ENCODE measurements around the gene ELMO1. TPM values are rescaled to one million over a fixed set of nuclear protein-coding genes. Genes with fewer than 3 reads are reported as not detected.
A peak's percentile ranks its signal among the peaks of the same experiment; 100 is the strongest.

The ELMO1 gene
- total and polyA plus RNA-seq, 2 of the 13 experiments (the other 11 are each of a cell fraction or from before 2014, with no cell fraction given) = 0.11 to 0.17 TPM

DNA sequence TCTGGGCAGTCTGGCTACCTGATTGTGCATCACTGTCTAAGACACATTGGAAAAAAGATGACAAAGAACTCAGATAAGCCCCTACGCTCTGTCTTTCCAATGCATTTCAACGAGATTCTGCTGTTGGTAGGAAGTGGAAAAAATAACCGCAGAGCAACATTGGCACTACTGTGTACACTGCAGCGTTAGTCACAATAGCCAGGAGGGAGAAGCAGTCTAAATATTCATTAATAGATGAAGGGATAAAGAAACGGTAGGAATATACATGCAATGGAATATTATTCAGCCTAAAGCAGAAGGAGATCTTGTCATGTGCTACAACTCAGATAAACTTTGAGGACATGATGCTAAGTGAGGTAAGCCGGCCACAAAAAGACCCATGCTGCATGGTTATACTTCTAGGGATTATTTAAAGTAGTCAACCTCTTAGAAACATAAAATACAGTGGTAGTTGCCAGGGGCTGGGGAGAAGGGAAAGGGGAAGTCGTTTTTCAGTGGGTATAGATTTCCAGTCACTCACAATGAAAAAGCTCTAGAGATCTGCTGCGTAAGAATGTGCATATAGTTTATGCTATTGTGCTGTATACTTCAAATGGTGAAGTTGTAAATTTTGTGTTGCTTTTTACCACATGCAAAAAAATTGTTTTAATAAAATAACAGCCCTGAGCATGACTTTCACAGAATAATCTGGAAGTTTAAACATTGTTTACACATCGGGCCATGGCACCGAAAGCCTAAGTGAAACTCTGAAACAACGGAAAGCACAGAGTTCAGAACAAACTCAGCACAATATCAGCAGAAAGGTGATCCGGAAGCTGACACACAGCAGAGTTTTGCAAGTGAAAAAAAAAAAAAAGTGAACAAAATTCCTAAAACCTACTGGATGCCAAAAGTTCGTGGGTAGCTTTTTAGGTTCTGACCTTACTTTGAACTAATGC is 40.1 kb downstream of the ELMO1 start:
- Histone ChIP-seq H3K27ac (ENCODE audit: extremely low read length, insufficient read depth, low read length) (no peak overlapping the region), H3K36me3 (replicated peaks in 1 of 2; ENCODE audit: control insufficient read depth in 1 of 2, insufficient read depth in 2 of 2, low read length in 2 of 2) (no peaks in the 10 kb centered on the region), H4K20me1 (ENCODE audit: insufficient read depth, low read length) (no peaks in the 10 kb centered on the region), H3K79me2 (ENCODE audit: insufficient read depth, low read length) (no peaks in the 10 kb centered on the region), H3K4me2 (ENCODE audit: low read depth, low read length) (no peak overlapping the region), H3K27me3 (ENCODE audit: control insufficient read depth in 1 of 2, insufficient read depth in 2 of 2, low read length in 2 of 2) (no peaks in the 10 kb centered on the region), H3K9ac (ENCODE audit: insufficient read depth, low read depth, low read length) (no peak overlapping the region), H3K4me1 (ENCODE audit: insufficient read depth, low read length) (peaks cover 14% of the 10 kb centered on the region; the same call in 1 of the 2 replicates), H3K4me3 (replicated peaks in 1 of 3; ENCODE audit: insufficient read depth in 1 of 3, low read depth in 2 of 3, low read length in 3 of 3) (no peak overlapping the region), H3K9me3 (ENCODE audit: low read length) (no peaks in the 10 kb centered on the region), H2AFZ (ENCODE audit: low read length) (no peak overlapping the region)
- FAIRE-seq (no peak), ATAC-seq (no peak), DNase-seq (ENCODE audit: low spot score) (no peak)
- POLR2A ChIA-PET = no interaction called here
- no TSS peak for BruUV-seq (replicated peaks)
- intact Hi-C loops (cut with micrococcal nuclease; ENCODE audit: unreplicated experiment) = no loop called here
- WGBS (ENCODE audit: low lambda C conversion rate) = 18% methylated on average over 13 of the region's 13 CpGs
- CTCF ChIA-PET (ENCODE audit: low intra/inter-chr PET ratio, low total read pairs) = no interaction called here
- in situ Hi-C loops (cut with HindIII; ENCODE audit: extremely low pct_ligation_motif_present, low pct_unique_long_range_greater_than_20kb) = no loop called here
- TF ChIP-seq GABPA (IDR thresholded peaks at IDR 0.05; ENCODE audit: low read depth, low read length) (no peak), GABPA (CRISPR knock-in tag; IDR thresholded peaks at IDR 0.05; ENCODE audit: low read depth) (0 out of 2 replicates have a peak, but pooled peaks have one; percentile 10), ZNF160 (CRISPR knock-in tag; IDR thresholded peaks at IDR 0.05) (no peak)

DNA sequence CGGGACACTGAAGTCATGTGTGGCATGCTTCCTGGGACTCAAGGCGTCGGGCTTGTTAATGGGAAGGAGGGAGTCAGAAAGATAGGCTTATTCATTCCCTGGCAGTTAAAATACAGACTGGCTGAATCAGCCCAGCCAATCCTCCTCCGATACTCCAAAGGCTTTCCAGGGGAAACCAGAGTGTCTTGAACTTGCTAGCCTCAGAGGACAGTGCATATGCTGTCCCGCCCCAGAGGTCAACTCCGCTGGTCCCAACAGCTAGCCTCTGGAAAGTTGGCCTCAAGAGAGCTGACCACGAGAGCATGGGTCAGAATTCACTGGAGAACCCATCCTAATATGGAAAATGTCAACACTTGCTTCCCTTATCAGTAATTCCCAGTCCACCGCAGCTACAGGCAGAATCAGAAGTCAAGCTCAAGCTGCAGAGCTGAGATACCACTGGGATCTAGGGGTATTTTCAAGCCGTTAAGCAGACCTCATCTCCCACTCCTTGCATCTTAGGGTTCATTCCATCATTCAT is 43.0 kb downstream of the ELMO1 start:
- Histone ChIP-seq H3K27me3 (ENCODE audit: control insufficient read depth in 1 of 2, insufficient read depth in 2 of 2, low read length in 2 of 2) (no peaks in the 10 kb centered on the region), H2AFZ (ENCODE audit: low read length) (no peak overlapping the region), H3K9ac (ENCODE audit: insufficient read depth, low read depth, low read length) (no peak overlapping the region), H3K4me1 (ENCODE audit: insufficient read depth, low read length) (peaks cover 14% of the 10 kb centered on the region; the same call in 1 of the 2 replicates), H3K79me2 (ENCODE audit: insufficient read depth, low read length) (no peaks in the 10 kb centered on the region), H3K4me2 (ENCODE audit: low read depth, low read length) (no peak overlapping the region), H3K4me3 (replicated peaks in 1 of 3; ENCODE audit: insufficient read depth in 1 of 3, low read depth in 2 of 3, low read length in 3 of 3) (no peak overlapping the region), H4K20me1 (ENCODE audit: insufficient read depth, low read length) (no peaks in the 10 kb centered on the region), H3K36me3 (replicated peaks in 1 of 2; ENCODE audit: control insufficient read depth in 1 of 2, insufficient read depth in 2 of 2, low read length in 2 of 2) (no peaks in the 10 kb centered on the region), H3K9me3 (ENCODE audit: low read length) (no peaks in the 10 kb centered on the region), H3K27ac (ENCODE audit: extremely low read length, insufficient read depth, low read length) (no peak overlapping the region)
- TF ChIP-seq SRF (IDR thresholded peaks at IDR 0.05; ENCODE audit: low read depth, low read length) (peak; percentile 80), ZBTB7A (CRISPR knock-in tag; IDR thresholded peaks at IDR 0.05) (no peak), FOXA1 (IDR thresholded peaks at IDR 0.05) (no peak), FOXA1 (CRISPR knock-in tag; IDR thresholded peaks at IDR 0.05) (0 out of 2 replicates have a peak, but pooled peaks have one; percentile 11)
- TF ChIP-seq, protein P1, sequence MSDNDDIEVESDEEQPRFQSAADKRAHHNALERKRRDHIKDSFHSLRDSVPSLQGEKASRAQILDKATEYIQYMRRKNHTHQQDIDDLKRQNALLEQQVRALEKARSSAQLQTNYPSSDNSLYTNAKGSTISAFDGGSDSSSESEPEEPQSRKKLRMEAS (IDR thresholded peaks at IDR 0.05) = peak; percentile 23; the same call in 1 of the 2 replicates
- no peak for FAIRE-seq
- POLR2A ChIA-PET = no interaction called here
- WGBS (ENCODE audit: low lambda C conversion rate) = 14% methylated on average over 7 of the region's 9 CpGs
- no peak for DNase-seq (ENCODE audit: low spot score)
- CTCF ChIA-PET (ENCODE audit: low intra/inter-chr PET ratio, low total read pairs) = no interaction called here
- intact Hi-C loops (cut with micrococcal nuclease; ENCODE audit: unreplicated experiment) (no loop called here), in situ Hi-C loops (cut with HindIII; ENCODE audit: extremely low pct_ligation_motif_present, low pct_unique_long_range_greater_than_20kb) (no loop called here)
- BruUV-seq (replicated peaks) = no TSS peak
- ATAC-seq = peak; percentile 62

Measured in HepG2 (cell line).